ENCODE measurements around the gene XPNPEP3.

The XPNPEP3 gene

DNA sequence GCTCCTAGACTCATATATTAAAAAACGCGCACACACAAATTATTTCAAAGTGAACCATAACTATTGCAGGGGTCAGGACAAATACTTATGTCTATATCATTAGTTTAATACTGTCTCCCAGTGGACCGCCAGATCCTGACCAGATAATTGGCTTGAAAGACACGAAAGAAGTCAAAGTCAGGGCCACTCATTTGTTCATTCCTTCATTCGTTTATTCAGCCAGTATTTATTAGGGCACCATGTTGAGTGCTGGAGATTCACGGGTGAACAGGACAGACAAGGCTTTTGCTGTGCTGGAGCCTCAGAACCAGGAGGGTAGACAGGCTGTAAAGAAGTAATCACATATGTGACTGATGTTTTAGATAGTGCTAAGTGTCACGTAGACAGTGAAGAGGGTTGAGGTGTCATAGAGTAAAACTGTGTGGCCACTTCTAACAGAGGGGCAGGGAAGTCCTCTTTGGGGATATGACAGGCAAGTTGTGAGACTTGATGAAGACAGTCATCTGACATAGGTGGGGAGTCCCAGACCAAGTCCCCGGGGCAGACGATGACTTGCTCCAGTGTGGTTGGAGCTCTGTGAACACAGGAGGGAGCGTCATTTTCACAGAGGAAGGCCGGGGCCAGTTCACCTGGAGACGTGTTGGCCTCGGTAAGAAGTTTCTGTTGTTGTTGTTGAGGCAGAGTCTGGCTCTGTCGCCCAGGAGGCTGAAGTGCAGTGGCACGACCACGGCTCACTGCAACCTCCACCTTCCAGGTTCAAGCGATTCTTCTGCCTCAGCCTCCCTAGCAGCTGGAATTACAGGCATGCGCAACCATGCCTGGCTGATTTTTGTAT lies 120.1 kb downstream of the XPNPEP3 start:
- Histone ChIP-seq H3K27ac (ENCODE audit: low read depth in 2 of 2, low read length in 2 of 2) (no peak overlapping the region), H3K4me3 (ENCODE audit: low read length in 2 of 2) (no peak overlapping the region), H3K36me3 (ENCODE audit: control insufficient read depth in 2 of 2, insufficient read depth in 2 of 2, low read length in 2 of 2) (peaks cover 8 to 10% of the 10 kb centered on the region in 2 donors), H3K9me3 (ENCODE audit: control insufficient read depth in 2 of 2, low read length in 2 of 2) (no peaks in the 10 kb centered on the region), H3K4me1 (ENCODE audit: control insufficient read depth in 2 of 2, insufficient read depth in 2 of 2, low read length in 2 of 2) (no peaks in the 10 kb centered on the region), H3K9ac (ENCODE audit: low read depth in 1 of 2, low read length in 2 of 2) (no peak overlapping the region), H3K27me3 (ENCODE audit: control insufficient read depth in 2 of 2, insufficient read depth in 2 of 2, low read length in 2 of 2) (no peaks in the 10 kb centered on the region)

DNA sequence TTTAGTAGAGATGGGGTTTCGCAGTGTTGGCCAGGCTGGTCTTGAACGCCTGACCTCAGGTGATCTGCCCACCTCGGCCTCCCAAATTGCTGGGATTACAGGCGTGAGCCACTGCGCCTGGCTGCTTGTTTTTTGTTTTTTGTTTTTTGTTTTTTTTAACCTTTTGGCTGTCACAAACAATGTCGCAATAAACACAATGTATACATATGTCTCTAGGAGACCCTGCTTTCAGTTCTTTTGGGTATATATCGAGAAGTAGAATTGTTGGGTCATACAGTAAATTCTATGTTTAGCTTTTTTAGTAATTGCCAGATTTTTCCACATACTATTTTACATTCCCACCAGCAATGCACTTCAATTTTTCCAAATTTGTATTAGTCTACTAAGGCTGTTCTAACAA lies 122.2 kb downstream of the XPNPEP3 start:
- Histone ChIP-seq H3K9ac (ENCODE audit: low read depth in 1 of 2, low read length in 2 of 2) (no peak overlapping the region), H3K9me3 (ENCODE audit: control insufficient read depth in 2 of 2, low read length in 2 of 2) (no peaks in the 10 kb centered on the region), H3K27ac (ENCODE audit: low read depth in 2 of 2, low read length in 2 of 2) (no peak overlapping the region)

GRCh38 chr22:40979871-40980270 lies 122.9 kb downstream of the XPNPEP3 start:
- Histone ChIP-seq H3K4me3 (ENCODE audit: low read length in 2 of 2) (no peak overlapping the region), H3K9ac (ENCODE audit: low read depth in 1 of 2, low read length in 2 of 2) (no peak overlapping the region), H3K4me1 (ENCODE audit: control insufficient read depth in 2 of 2, insufficient read depth in 2 of 2, low read length in 2 of 2) (peaks cover 0 to 3% of the 10 kb centered on the region in 2 donors), H3K27ac (ENCODE audit: low read depth in 2 of 2, low read length in 2 of 2) (no peak overlapping the region), H3K36me3 (ENCODE audit: control insufficient read depth in 2 of 2, insufficient read depth in 2 of 2, low read length in 2 of 2) (no peaks in the 10 kb centered on the region), H3K27me3 (ENCODE audit: control insufficient read depth in 2 of 2, insufficient read depth in 2 of 2, low read length in 2 of 2) (no peaks in the 10 kb centered on the region), H3K9me3 (ENCODE audit: control insufficient read depth in 2 of 2, low read length in 2 of 2) (no peaks in the 10 kb centered on the region)

More for the DNA sequence above, 122.2 kb downstream of the XPNPEP3 start:
- no peak overlapping the region for H3K4me3 ChIP-seq (ENCODE audit: low read length in 2 of 2)
- no peaks in the 10 kb centered on the region for H3K27me3 ChIP-seq (ENCODE audit: control insufficient read depth in 2 of 2, insufficient read depth in 2 of 2, low read length in 2 of 2)
- H3K4me1 ChIP-seq (ENCODE audit: control insufficient read depth in 2 of 2, insufficient read depth in 2 of 2, low read length in 2 of 2), result peaks cover 0 to 3% of the 10 kb centered on the region in 2 donors
- no peaks in the 10 kb centered on the region for H3K36me3 ChIP-seq (ENCODE audit: control insufficient read depth in 2 of 2, insufficient read depth in 2 of 2, low read length in 2 of 2)

Measured in mucosa of rectum (tissue), 2 donors.